Activated CD8-positive, alpha-beta memory T cell treated with anti-CD3 and anti-CD28 coated beads, Interleukin-2, amount 10 ng/mL, durations not matched to agents 7 days and 5 days (primary cell): ENCODE measurements around the gene RAI1. TPM values are rescaled to one million over a fixed set of nuclear protein-coding genes. Genes with fewer than 3 reads are reported as not detected.

ENCODE experiments used
- ATAC-seq: fragments of 150-1000 bp; cut with Tn5 transposase; one replicate; pipeline ENCODE4 v1.10.0; 2021; ENCODE audit warnings: moderate library complexity
- CTCF ChIA-PET: fragments of 350-600 bp; sonication (Branson Sonifier 250); formaldehyde crosslinking; loops from one replicate; lab custom pipeline; 2021; ENCODE audit warnings: antibody characterized with exemption; lab: Charles Lee
- DNase-seq: peaks from one replicate; pipeline ENCODE4 v3.0.0-alpha.2; 2020
- H3K27ac Mint-ChIP-seq: one replicate; pipeline ENCODE4 v1.8.0; 2021; ENCODE audit warnings: mild to moderate bottlenecking, mixed read lengths
- H3K27me3 Mint-ChIP-seq: one replicate; pipeline ENCODE4 v1.8.0; 2021; ENCODE audit warnings: mixed read lengths
- H3K36me3 Mint-ChIP-seq: one replicate; pipeline ENCODE4 v1.8.0; 2021; ENCODE audit warnings: mild to moderate bottlenecking, mixed read lengths
- H3K4me1 Mint-ChIP-seq: one replicate; pipeline ENCODE4 v1.8.0; 2021; ENCODE audit warnings: mixed read lengths
- H3K4me3 Mint-ChIP-seq: one replicate; pipeline ENCODE4 v1.8.0; 2021; ENCODE audit warnings: mild to moderate bottlenecking, moderate library complexity, mixed read lengths
- H3K9me3 Mint-ChIP-seq: one replicate; pipeline ENCODE4 v1.8.0; 2022; ENCODE audit warnings: low read depth, mixed read lengths
- total RNA-seq, 2 experiments: library from RNA; stranded (reverse); gene quantifications; one replicate each; pipeline ENCODE4 v1.2.3, GENCODE V29; 2021

RAI1 gene
- total RNA-seq, 2 experiments from 2014 or later, result 17.4 to 24.4 TPM

- Mint-ChIP-seq H3K27ac (no peak overlapping the region), H3K4me3 (no peak overlapping the region), H3K4me1 (peaks cover 39% of the 10 kb centered on the region), H3K36me3 (peaks cover 41% of the 10 kb centered on the region), H3K9me3 (no peaks in the 10 kb centered on the region), H3K27me3 (no peaks in the 10 kb centered on the region)
- DNase-seq (no peak), ATAC-seq (no peak)
- CTCF ChIA-PET, result interaction anchor here (1.2 to 5.3 kb wide), 3 partner anchors 9 to 46 kb away, joined by 3 to 66 read pairs (median 4); partner anchors contain the start of gene SREBF1
Measured at GRCh38 chr17:17815436-17816200, 134.4 kb downstream of the RAI1 start.

DNA sequence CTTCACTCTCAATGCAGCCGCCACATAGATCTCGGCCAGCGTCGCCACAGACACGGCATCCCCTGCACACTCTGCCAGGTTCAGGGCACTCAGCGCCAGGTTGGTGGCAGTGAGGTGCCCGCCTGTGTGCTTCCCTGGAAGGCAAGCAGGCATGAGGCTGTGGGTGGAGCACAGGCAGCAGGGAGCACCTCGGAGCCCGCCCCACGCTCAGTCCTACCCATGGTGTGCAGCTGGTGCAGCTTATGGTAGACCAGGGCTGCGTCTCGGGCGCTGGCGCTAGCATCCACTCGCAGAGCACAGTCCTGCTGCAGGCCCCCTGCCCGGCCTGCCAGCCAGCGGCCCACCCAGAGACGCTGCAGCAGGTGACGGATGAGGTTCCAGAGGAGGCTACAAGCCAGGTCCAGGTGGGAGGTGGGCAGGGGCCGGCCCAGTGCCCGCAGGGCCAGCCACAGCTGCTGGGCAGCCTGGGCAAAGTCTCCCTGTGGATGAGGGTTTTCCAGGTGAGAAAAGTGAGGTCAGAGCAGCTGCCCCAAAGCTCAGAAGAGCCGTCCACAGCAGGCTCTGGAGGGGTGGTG lies 135.1 kb downstream of the RAI1 start:
- CTCF ChIA-PET, result no interaction called here
- Mint-ChIP-seq H3K4me1 (peaks cover 47% of the 10 kb centered on the region), H3K36me3 (peaks cover 41% of the 10 kb centered on the region), H3K9me3 (no peaks in the 10 kb centered on the region), H3K27me3 (no peaks in the 10 kb centered on the region), H3K27ac (no peak overlapping the region), H3K4me3 (no peak overlapping the region)
- ATAC-seq, result no peak
- no peak for DNase-seq

GRCh38 chr17:17816831-17817551 lies 135.7 kb downstream of the RAI1 start:
- H3K27me3 Mint-ChIP-seq, result no peaks in the 10 kb centered on the region
- ATAC-seq, result no peak
- CTCF ChIA-PET, result interaction anchor here (4.0 kb wide), 1 partner anchor 38 kb away, joined by 19 read pairs; no protein-coding TSS in a partner anchor
- no peaks in the 10 kb centered on the region for H3K9me3 Mint-ChIP-seq
- H3K36me3 Mint-ChIP-seq, result peaks cover 40% of the 10 kb centered on the region
- peaks cover 49% of the 10 kb centered on the region for H3K4me1 Mint-ChIP-seq
- no peak overlapping the region for H3K27ac Mint-ChIP-seq
- H3K4me3 Mint-ChIP-seq, result no peak overlapping the region
- no peak for DNase-seq

DNA sequence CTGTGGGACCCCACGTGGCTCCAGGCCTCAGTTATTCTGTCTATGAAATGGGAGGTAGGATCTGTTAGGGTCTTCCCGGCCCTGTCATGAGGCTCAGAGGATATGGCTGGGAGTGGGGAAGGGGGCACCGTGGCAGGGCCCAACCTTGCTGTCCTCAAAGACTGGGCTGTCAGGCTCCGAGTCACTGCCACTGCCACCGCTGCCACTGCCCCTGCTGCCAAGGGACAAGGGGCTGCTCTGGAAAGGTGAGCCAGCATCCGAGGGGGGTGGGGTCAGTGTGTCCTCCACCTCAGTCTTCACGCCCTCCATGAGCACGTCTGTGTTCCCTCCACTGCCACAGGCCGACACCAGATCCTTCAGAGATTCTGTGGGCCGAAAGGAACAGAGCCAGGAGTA lies 136.3 kb downstream of the RAI1 start:
- no peaks in the 10 kb centered on the region for H3K9me3 Mint-ChIP-seq
- no peak for ATAC-seq
- no peaks in the 10 kb centered on the region for H3K27me3 Mint-ChIP-seq
- no peak for DNase-seq
- peaks cover 50% of the 10 kb centered on the region for H3K4me1 Mint-ChIP-seq
- no peak overlapping the region for H3K4me3 Mint-ChIP-seq
- H3K36me3 Mint-ChIP-seq, result peaks cover 40% of the 10 kb centered on the region
- H3K27ac Mint-ChIP-seq, result no peak overlapping the region
- CTCF ChIA-PET, result interaction anchor here (0.8 to 4.0 kb wide), 3 partner anchors 12 to 43 kb away, joined by 3 to 19 read pairs (median 5); no protein-coding TSS in a partner anchor

DNA sequence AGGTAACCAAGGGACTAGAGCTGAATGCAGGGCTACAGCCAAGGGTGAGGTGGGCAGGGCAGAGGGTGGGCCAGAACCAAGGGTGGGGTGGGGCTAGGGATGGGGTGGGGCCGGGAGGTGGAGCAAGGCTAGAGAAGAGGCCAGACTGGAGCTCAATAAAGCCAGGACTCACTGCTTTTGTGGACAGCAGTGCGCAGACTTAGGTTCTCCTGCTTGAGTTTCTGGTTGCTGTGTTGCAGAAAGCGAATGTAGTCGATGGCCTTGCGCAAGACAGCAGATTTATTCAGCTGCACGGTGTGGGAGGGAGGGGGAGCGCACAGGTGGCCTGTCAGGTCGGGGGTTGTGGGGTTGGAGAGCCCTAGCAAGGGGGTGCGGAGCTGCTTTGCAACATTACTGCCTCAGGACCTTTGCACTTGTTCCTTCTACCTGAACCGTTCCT lies 136.8 kb downstream of the RAI1 start:
- Mint-ChIP-seq H3K27me3 (no peaks in the 10 kb centered on the region), H3K4me3 (no peak overlapping the region), H3K9me3 (no peaks in the 10 kb centered on the region), H3K27ac (no peak overlapping the region), H3K36me3 (peaks cover 37% of the 10 kb centered on the region), H3K4me1 (peaks cover 54% of the 10 kb centered on the region)
- CTCF ChIA-PET, result interaction anchor here (0.8 to 4.0 kb wide), 3 partner anchors 12 to 42 kb away, joined by 3 to 19 read pairs (median 5); no protein-coding TSS in a partner anchor
- peak; percentile 20 for ATAC-seq
- no peak for DNase-seq

- ATAC-seq (no peak), DNase-seq (no peak)
- peaks cover 57% of the 10 kb centered on the region for H3K4me1 Mint-ChIP-seq
- CTCF ChIA-PET, result interaction anchor here (1.4 to 4.8 kb wide), 4 partner anchors 8 to 41 kb away, joined by 3 to 47 read pairs (median 12); no protein-coding TSS in a partner anchor
- H3K27me3 Mint-ChIP-seq, result no peaks in the 10 kb centered on the region
- H3K27ac Mint-ChIP-seq, result no peak overlapping the region
- peaks cover 36% of the 10 kb centered on the region for H3K36me3 Mint-ChIP-seq
- H3K4me3 Mint-ChIP-seq, result no peak overlapping the region
- no peaks in the 10 kb centered on the region for H3K9me3 Mint-ChIP-seq
Measured at GRCh38 chr17:17819111-17819510, 137.9 kb downstream of the RAI1 start.

- ATAC-seq, result peak; percentile 21
- Mint-ChIP-seq H3K4me1 (peaks cover 61% of the 10 kb centered on the region), H3K27me3 (no peaks in the 10 kb centered on the region), H3K36me3 (peaks cover 35% of the 10 kb centered on the region), H3K9me3 (no peaks in the 10 kb centered on the region), H3K27ac (peak overlapping the region; percentile 71), H3K4me3 (peak overlapping the region; percentile 36)
- peak; percentile 85 for DNase-seq
- CTCF ChIA-PET, result interaction anchor here (1.1 to 4.8 kb wide), 7 partner anchors 8 to 99 kb away, joined by 3 to 47 read pairs (median 4); no protein-coding TSS in a partner anchor
Measured at GRCh38 chr17:17819561-17819995, 138.3 kb downstream of the RAI1 start.

- Mint-ChIP-seq H3K4me1 (peaks cover 66% of the 10 kb centered on the region), H3K9me3 (no peaks in the 10 kb centered on the region), H3K36me3 (peaks cover 34% of the 10 kb centered on the region), H3K27me3 (no peaks in the 10 kb centered on the region), H3K27ac (peak overlapping the region; percentile 71), H3K4me3 (peak overlapping the region; percentile 36)
- DNase-seq (no peak), ATAC-seq (no peak)
- CTCF ChIA-PET, result interaction anchor here (0.8 to 4.8 kb wide), 9 partner anchors 9 to 99 kb away, joined by 3 to 47 read pairs (median 4); no protein-coding TSS in a partner anchor
Measured at GRCh38 chr17:17820046-17820445, 138.8 kb downstream of the RAI1 start.

DNA sequence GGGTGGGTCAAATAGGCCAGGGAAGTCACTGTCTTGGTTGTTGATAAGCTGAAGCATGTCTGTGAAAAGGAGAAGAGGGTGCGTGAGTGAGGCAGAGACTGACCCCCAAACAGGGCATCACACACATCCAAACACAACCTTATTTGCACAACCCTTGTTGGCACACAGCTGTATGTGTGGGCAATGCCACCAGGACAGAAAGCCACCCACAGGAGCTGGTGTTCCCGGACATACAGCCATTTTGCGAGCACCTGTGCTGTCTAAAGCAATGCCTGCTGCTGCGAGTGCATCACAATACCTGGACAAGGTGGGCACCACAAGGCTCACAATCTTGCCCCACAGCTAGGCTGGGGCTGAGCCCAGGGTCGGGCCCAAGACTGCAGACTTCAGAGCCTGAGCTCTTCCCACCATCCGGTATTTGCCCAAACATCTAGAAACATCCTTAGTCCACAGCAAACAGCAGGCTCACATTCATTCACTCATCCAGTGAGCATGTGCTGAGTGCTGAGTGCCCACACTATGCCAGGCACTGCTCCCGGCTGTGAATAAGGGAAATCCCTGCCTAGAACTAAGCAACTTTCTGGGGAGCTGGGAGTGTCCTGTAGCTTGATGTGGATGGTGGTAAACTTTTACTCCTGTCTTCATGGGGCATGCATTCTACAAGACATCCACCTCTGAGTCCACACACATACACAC lies 139.4 kb downstream of the RAI1 start:
- CTCF ChIA-PET, result interaction anchor here (0.8 to 4.8 kb wide), 11 partner anchors 9 to 98 kb away, joined by 3 to 47 read pairs (median 4); no protein-coding TSS in a partner anchor
- no peaks in the 10 kb centered on the region for H3K9me3 Mint-ChIP-seq
- peaks cover 71% of the 10 kb centered on the region for H3K4me1 Mint-ChIP-seq
- H3K4me3 Mint-ChIP-seq, result peak overlapping the region; percentile 36
- peak overlapping the region; percentile 71 for H3K27ac Mint-ChIP-seq
- no peak for ATAC-seq
- H3K36me3 Mint-ChIP-seq, result peaks cover 34% of the 10 kb centered on the region
- DNase-seq, result no peak
- H3K27me3 Mint-ChIP-seq, result no peaks in the 10 kb centered on the region

- ATAC-seq, result no peak
- Mint-ChIP-seq H3K9me3 (no peaks in the 10 kb centered on the region), H3K4me1 (peaks cover 87% of the 10 kb centered on the region), H3K27ac (peak overlapping the region; percentile 76), H3K4me3 (peak overlapping the region; percentile 76), H3K36me3 (peaks cover 34% of the 10 kb centered on the region), H3K27me3 (no peaks in the 10 kb centered on the region)
- CTCF ChIA-PET, result interaction anchor here (0.7 to 4.8 kb wide), 6 partner anchors 11 to 211 kb away, joined by 3 to 47 read pairs (median 4); partner anchors contain the start of gene SREBF1
- DNase-seq, result no peak
Measured at GRCh38 chr17:17822189-17822588, 140.9 kb downstream of the RAI1 start.

GRCh38 chr17:17822616-17823015 lies 141.4 kb downstream of the RAI1 start:
- peak overlapping the region; percentile 76 for H3K4me3 Mint-ChIP-seq
- ATAC-seq (no peak), DNase-seq (no peak)
- no peaks in the 10 kb centered on the region for H3K27me3 Mint-ChIP-seq
- peaks cover 32% of the 10 kb centered on the region for H3K36me3 Mint-ChIP-seq
- CTCF ChIA-PET, result interaction anchor here (1.1 to 4.8 kb wide), 4 partner anchors 11 to 211 kb away, joined by 3 to 47 read pairs (median 4); no protein-coding TSS in a partner anchor
- peak overlapping the region; percentile 76 for H3K27ac Mint-ChIP-seq
- H3K9me3 Mint-ChIP-seq, result no peaks in the 10 kb centered on the region
- H3K4me1 Mint-ChIP-seq, result peaks cover 91% of the 10 kb centered on the region

- Mint-ChIP-seq H3K36me3 (peaks cover 25% of the 10 kb centered on the region), H3K4me3 (peak overlapping the region; percentile 76), H3K4me1 (peaks cover 89% of the 10 kb centered on the region), H3K27me3 (no peaks in the 10 kb centered on the region), H3K9me3 (no peaks in the 10 kb centered on the region), H3K27ac (peak overlapping the region; percentile 92)
- peak; percentile 92 for ATAC-seq
- CTCF ChIA-PET, result interaction anchor here (0.9 to 4.8 kb wide), 5 partner anchors 12 to 38 kb away, joined by 3 to 47 read pairs (median 3); no protein-coding TSS in a partner anchor
- DNase-seq, result peak; percentile 91
Measured at GRCh38 chr17:17823433-17824118, 142.3 kb downstream of the RAI1 start.
